ENCODE results near the gene SAFB2.

SAFB2 gene

DNA sequence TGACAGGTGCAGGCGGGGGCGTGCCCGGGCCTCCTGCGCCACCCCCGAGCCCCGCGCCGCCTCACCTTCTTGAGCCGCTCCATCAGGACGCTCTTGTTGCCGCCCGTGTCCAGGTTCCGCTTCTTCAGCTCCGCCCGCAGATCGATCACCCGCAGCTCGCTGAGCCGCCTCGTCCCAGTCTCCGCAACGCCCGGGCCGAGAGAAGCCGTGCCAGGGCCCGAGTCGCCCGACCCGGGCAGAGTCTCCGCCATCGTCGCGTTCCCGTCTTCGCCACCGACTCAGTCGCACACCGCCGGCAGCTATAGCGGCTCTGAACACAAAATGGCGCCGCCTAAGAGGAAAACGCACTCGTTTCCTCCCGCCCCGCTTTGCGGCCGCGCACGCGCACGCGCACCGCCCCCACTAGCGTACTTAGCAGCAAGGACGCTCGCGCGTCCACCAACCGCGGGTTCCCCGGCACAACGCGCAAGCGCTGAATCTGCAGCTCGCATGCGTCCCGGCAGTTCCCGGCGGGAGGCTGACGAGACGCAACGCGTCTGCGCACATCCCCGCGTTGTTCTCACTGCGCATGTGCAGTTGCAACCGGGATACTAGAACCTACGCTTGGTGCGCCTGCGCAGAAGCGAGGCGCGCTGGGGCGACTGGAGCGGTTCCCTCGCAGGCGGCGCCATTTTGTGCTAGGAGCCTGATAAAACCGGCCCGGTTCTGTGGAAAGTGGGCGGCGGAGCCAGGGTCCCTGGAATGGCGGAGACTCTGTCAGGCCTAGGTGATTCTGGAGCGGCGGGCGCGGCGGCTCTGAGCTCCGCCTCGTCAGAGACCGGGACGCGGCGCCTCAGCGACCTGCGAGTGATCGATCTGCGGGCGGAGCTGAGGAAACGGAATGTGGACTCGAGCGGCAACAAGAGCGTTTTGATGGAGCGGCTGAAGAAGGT is at the start of gene SAFB2, which contains the start of gene SAFB:
Gene SAFB2 (minus strand): TSS at position 312 of the 932 bp plus-strand sequence. CDS start 61 bp downstream, at position 251.
Gene SAFB (plus strand): TSS at position 619 of the 932 bp plus-strand sequence. CDS start 123 bp downstream, at position 742.
- H3K36me3 Mint-ChIP-seq (ENCODE audit: low read depth): peaks cover 94% of the 10 kb centered on the region

DNA sequence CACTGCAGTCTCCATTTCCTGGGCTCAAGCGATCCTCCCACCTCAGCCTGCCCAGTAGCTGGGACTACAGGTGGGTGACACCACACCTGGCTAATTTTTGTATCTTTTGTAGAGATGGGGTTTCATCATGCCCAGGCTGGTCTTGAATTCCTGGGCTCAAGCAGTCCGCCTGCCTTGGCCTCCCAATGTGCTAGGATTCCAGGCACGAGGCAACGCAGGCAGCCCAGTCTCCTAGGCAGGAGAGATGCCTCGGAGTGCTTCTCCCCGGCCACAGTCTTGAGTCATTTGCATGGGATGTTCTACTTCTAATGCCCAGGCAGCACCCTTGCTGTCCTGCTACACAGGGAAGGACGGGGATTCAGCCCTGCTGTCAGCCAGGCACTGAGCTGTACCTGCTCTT is 49.0 kb upstream of the SAFB2 start:
- Mint-ChIP-seq H3K27ac (peak overlapping the region; percentile 44), H3K4me3 (no peak overlapping the region), H3K36me3 (ENCODE audit: low read depth) (peaks cover 76% of the 10 kb centered on the region), H3K4me1 (ENCODE audit: low read depth) (no peaks in the 10 kb centered on the region), H3K27me3 (no peaks in the 10 kb centered on the region), H3K9me3 (no peaks in the 10 kb centered on the region)
- DNase-seq: no peak

More for the DNA sequence above, at the start of gene SAFB2, which contains the start of gene SAFB:
- peak within 1 kb of the TSS; percentile 100 for H3K4me3 Mint-ChIP-seq
- DNase-seq: peak; percentile 99
- peak within 1 kb of the TSS; percentile 100 for H3K27ac Mint-ChIP-seq
- no peaks in the 10 kb centered on the region for H3K9me3 Mint-ChIP-seq
- H3K4me1 Mint-ChIP-seq (ENCODE audit: low read depth): peaks cover 68% of the 10 kb centered on the region
- H3K27me3 Mint-ChIP-seq: no peaks in the 10 kb centered on the region

DNA sequence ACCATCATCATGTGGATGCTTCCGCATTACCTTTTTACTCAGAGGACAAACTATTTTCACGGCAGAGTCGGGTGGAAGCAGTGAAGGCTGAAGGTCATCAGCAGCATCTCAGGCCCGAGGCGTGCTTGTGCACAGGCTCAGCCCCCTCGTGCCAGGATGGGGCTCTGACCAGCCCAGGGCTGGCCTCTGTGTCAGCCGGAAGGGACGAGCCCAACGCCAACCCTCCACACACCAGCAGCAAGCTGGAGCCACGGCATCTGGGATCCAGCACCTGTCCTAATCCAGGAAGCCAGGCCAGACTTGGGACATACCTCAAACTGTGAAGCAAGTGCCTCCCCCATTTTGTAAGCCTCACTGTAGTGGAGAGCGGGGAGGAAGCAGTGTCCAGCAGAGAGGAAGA is 46.6 kb upstream of the SAFB2 start:
- no peaks in the 10 kb centered on the region for H3K27me3 Mint-ChIP-seq
- no peak for DNase-seq
- no peaks in the 10 kb centered on the region for H3K9me3 Mint-ChIP-seq
- H3K36me3 Mint-ChIP-seq (ENCODE audit: low read depth): peaks cover 90% of the 10 kb centered on the region
- peaks cover 9% of the 10 kb centered on the region for H3K4me1 Mint-ChIP-seq (ENCODE audit: low read depth)
- H3K27ac Mint-ChIP-seq: no peak overlapping the region
- H3K4me3 Mint-ChIP-seq: no peak overlapping the region

DNA sequence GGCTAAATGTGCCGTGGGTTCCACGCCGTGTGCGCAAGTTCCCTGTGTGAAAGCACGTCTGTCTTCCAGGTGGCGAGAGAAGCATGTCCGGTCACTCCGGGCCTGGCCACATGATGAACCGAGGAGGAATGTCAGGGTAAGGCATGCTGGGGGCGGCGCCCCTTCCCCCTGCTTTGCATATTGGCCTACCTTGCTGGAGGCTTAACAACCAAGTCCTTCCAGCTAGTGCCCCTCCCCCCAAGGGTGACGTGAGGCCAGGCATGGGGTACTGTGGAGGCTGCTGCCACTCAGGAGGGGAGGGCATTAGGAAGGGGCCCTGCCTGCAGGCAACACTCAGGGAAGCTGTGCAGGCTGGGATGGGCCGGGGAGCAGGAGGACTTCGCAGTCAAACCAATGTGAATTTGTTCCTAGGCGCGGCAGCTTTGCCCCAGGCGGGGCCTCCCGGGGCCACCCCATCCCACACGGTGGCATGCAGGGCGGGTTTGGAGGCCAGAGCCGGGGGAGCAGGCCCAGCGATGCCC is 45.2 kb upstream of the SAFB2 start:
- Mint-ChIP-seq H3K27ac (peak overlapping the region; percentile 38), H3K27me3 (no peaks in the 10 kb centered on the region), H3K4me3 (no peak overlapping the region), H3K36me3 (ENCODE audit: low read depth) (peaks cover 96% of the 10 kb centered on the region), H3K4me1 (ENCODE audit: low read depth) (peaks cover 9% of the 10 kb centered on the region), H3K9me3 (no peaks in the 10 kb centered on the region)
- no peak for DNase-seq

DNA sequence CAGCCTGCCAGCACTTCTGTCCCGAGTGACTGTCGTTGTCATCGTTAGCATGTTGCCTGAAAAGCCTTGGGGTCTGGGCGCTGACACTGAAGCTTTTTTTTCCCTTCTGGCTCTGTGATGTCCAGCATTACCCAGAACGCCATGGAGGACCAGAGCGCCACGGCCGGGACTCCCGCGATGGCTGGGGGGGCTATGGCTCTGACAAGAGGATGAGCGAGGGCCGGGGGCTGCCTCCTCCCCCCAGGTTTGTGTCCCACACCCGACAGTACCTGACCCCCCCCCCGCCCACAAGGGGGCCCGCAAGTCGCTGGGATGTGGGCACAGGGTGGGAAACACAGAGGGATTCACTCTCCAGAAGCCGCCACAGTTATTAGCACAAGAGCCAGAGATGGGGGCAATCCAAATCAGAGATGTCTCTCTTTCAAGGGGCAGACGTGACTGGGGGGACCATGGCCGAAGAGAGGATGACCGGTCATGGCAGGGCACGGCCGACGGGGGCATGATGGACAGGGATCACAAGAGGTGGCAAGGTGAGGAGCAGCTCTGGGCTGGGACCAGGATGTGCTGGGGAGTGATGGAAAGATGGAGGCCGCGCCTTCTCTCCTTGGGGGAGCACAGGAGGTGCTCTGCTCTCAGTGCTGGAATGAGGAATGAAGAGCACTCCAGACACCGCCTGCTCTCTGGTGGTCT is 44.5 kb upstream of the SAFB2 start:
- H3K36me3 Mint-ChIP-seq (ENCODE audit: low read depth): peaks cover 95% of the 10 kb centered on the region

DNA sequence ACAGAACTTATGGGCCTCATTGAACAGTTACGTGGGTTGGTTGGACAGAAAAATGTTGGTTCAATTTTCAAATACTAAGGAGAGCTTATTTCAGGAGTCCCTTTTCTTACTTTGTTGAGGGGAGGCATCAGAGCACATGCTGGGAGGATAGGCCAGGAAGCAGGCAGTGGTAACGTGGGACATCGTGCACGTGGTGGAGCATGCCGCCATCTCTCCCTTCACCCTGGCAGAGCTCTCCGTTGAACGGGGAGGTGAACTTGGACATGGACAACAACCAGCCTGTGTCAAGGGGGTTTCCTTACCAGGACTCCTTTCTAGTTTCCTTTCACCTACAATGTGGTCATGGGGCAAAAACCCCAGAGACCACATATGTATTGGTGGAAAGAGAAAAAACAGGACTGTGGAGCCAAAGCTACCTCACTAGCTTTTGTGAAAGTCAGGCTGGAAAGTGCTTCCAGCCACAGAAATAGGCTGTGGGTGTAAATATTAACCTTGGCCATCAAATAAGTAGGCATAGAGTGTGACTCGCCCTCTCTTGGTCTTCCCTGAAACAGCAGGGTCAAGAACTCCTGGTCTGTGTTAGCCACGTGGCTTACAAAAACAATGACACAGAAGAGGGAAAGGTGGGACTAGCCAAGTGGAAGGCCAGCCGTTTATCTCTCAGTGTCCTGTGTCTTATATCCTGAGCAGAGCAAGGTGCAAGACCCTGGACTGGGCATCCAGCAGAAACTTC is 43.4 kb upstream of the SAFB2 start:
- H3K9me3 Mint-ChIP-seq: no peaks in the 10 kb centered on the region
- no peaks in the 10 kb centered on the region for H3K27me3 Mint-ChIP-seq
- DNase-seq: no peak
- H3K4me1 Mint-ChIP-seq (ENCODE audit: low read depth): peaks cover 9% of the 10 kb centered on the region
- H3K4me3 Mint-ChIP-seq: no peak overlapping the region
- peaks cover 94% of the 10 kb centered on the region for H3K36me3 Mint-ChIP-seq (ENCODE audit: low read depth)
- H3K27ac Mint-ChIP-seq: peak overlapping the region; percentile 76

More for the DNA sequence above, 44.5 kb upstream of the SAFB2 start:
- Mint-ChIP-seq H3K27ac (peak overlapping the region; percentile 6), H3K9me3 (no peaks in the 10 kb centered on the region), H3K27me3 (no peaks in the 10 kb centered on the region), H3K4me1 (ENCODE audit: low read depth) (peaks cover 9% of the 10 kb centered on the region), H3K4me3 (no peak overlapping the region)
- no peak for DNase-seq

DNA sequence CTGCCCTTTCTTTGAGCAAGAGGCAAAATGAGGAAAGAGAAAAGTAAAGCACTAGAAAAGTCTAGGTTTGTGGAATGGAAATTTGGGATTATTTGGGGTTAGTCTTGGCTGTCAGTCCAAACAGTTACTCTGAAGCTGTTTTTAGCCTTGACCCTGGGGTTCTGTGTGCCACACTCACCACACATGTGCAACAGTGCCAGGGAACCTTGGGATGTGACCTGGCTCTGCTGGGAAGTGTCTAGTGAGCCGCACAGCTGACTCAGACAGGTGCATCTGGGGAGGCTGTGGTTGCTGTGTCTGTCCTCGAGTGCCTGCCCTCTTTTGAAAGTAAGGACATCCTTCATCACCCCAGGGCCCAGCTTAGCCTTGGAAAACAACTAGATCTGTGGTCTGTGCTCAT is 41.9 kb upstream of the SAFB2 start:
- peaks cover 9% of the 10 kb centered on the region for H3K4me1 Mint-ChIP-seq (ENCODE audit: low read depth)
- peaks cover 96% of the 10 kb centered on the region for H3K36me3 Mint-ChIP-seq (ENCODE audit: low read depth)
- H3K27ac Mint-ChIP-seq: peak overlapping the region; percentile 76

DNA sequence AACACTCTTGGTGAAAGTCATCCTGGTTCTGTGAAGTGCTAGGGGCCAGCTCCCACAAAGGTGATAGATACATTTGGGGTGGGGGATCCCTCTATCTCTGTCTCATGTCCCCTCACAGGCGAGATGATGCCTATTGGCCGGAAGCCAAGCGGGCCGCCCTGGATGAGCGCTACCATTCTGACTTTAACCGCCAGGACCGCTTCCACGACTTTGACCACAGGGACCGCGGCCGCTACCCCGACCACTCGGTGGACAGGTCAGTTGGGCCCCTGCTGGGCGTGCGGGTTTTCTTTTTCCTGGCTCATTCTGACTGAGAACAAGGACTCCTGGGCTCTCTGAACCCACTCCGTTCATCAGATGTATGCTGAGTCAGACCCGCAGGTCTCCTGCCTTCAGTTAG is 41.3 kb upstream of the SAFB2 start:
- Mint-ChIP-seq H3K27me3 (no peaks in the 10 kb centered on the region), H3K27ac (peak overlapping the region; percentile 76), H3K36me3 (ENCODE audit: low read depth) (peaks cover 96% of the 10 kb centered on the region), H3K4me3 (no peak overlapping the region), H3K9me3 (no peaks in the 10 kb centered on the region), H3K4me1 (ENCODE audit: low read depth) (peaks cover 9% of the 10 kb centered on the region)
- no peak for DNase-seq

More for the DNA sequence above, 41.9 kb upstream of the SAFB2 start:
- Mint-ChIP-seq H3K4me3 (no peak overlapping the region), H3K9me3 (no peaks in the 10 kb centered on the region), H3K27me3 (no peaks in the 10 kb centered on the region)
- no peak for DNase-seq

DNA sequence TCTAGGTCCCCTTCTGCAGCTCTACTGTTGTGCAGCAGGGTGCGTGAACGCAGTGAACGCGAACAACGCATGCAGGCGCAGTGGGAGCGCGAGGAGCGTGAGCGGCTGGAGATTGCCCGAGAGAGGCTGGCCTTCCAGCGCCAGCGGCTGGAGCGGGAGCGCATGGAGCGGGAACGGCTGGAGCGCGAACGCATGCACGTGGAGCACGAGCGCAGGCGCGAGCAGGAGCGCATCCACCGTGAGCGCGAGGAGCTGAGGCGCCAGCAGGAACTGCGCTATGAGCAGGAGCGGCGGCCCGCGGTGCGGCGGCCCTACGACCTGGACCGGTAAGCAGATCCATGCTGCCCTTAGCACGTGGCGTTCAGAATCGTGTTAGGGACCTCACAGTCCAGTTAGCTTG is 38.9 kb upstream of the SAFB2 start:
- Mint-ChIP-seq H3K36me3 (ENCODE audit: low read depth) (peaks cover 96% of the 10 kb centered on the region), H3K27me3 (no peaks in the 10 kb centered on the region), H3K27ac (peak overlapping the region; percentile 22), H3K4me1 (ENCODE audit: low read depth) (peaks cover 9% of the 10 kb centered on the region), H3K9me3 (no peaks in the 10 kb centered on the region), H3K4me3 (no peak overlapping the region)
- no peak for DNase-seq

DNA sequence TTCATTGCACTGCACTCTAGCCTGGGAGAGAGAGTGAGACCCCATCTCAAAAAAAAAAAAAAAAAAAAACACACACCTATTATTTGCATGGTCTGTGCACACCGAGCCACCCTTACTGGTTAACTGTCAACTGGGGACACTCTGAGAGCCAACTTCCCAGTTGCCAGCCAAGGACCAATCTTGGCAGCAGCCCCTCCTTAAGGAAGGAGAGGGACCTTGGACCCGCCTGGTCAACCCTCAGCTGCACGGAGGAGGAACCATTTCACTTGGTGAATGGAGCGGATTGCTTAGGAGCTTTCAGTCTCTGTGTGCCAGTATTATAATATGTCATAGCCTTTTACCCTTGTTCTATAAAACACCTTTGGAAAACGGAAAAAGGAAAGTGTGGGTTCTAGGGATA is 32.8 kb upstream of the SAFB2 start:
- Mint-ChIP-seq H3K4me3 (no peak overlapping the region), H3K36me3 (ENCODE audit: low read depth) (peaks cover 96% of the 10 kb centered on the region), H3K27ac (no peak overlapping the region), H3K4me1 (ENCODE audit: low read depth) (no peaks in the 10 kb centered on the region), H3K27me3 (no peaks in the 10 kb centered on the region), H3K9me3 (no peaks in the 10 kb centered on the region)
- DNase-seq: no peak

DNA sequence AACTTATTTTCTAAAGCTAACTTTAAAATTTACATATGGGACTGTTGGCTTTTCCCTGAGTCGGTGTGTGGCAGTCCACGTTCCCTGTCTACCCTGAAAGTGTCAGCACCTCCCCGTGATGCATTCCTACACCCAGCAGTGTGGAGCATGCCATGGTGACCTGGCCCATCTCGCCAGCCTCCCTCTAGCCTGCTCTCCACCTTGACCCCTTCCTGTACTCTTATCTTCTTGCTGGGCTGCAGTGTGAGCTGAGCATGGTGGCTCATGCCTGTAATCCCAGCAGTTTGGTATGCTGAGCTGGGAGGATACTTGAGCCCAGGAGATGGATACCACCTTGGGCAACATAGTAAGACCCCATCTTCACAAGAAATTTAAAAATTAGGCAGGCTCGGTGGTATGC is 32.4 kb upstream of the SAFB2 start:
- H3K36me3 Mint-ChIP-seq (ENCODE audit: low read depth): peaks cover 96% of the 10 kb centered on the region

DNA sequence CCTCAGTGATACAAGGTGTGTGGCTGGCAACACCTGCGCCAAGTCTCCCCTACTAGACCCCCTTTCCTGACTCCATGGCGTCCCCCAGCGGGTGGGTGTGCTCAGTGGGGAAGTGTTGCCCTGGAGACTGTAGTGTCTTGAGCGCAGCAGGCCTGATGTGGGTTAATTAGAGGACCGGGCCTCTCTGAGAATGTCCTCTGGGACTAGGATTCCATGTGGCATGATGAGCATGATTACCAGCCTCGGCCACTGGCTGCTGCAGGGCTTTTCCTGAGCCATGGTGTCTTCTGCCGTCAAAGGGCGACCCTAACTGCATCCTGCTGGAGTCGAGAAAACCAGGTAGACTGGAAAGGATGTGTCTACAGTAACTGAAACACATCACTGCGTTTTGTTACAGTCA is 29.7 kb upstream of the SAFB2 start:
- H3K4me3 Mint-ChIP-seq: no peak overlapping the region
- H3K4me1 Mint-ChIP-seq (ENCODE audit: low read depth): no peaks in the 10 kb centered on the region
- H3K27ac Mint-ChIP-seq: peak overlapping the region; percentile 37
- DNase-seq: no peak
- no peaks in the 10 kb centered on the region for H3K27me3 Mint-ChIP-seq
- peaks cover 90% of the 10 kb centered on the region for H3K36me3 Mint-ChIP-seq (ENCODE audit: low read depth)
- H3K9me3 Mint-ChIP-seq: no peaks in the 10 kb centered on the region

More for the DNA sequence above, 32.4 kb upstream of the SAFB2 start:
- Mint-ChIP-seq H3K4me3 (no peak overlapping the region), H3K27ac (no peak overlapping the region), H3K4me1 (ENCODE audit: low read depth) (no peaks in the 10 kb centered on the region), H3K9me3 (no peaks in the 10 kb centered on the region), H3K27me3 (no peaks in the 10 kb centered on the region)
- DNase-seq: no peak

DNA sequence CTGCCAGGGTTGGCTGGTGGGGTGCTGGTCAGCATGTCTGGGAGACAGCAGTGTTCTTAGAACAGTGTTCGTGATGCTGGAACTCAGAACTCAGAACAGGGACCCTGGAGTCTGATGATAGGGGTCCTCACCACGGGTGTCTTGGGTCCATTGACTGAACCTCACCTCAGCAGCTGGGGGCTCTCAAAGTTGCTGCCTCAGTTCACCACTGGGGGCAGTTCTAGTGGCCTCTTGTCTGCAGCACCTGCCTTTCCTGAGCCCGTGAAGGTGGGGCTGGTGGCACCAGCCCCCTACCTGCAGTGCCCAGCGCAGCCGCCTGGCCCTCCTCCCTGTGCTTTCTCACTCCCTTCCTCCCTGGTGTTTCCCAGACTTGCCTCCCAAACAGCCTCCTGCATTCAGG is 28.8 kb upstream of the SAFB2 start:
- Mint-ChIP-seq H3K27ac (no peak overlapping the region), H3K4me3 (no peak overlapping the region), H3K9me3 (no peaks in the 10 kb centered on the region), H3K36me3 (ENCODE audit: low read depth) (peaks cover 92% of the 10 kb centered on the region), H3K27me3 (no peaks in the 10 kb centered on the region), H3K4me1 (ENCODE audit: low read depth) (no peaks in the 10 kb centered on the region)
- no peak for DNase-seq

DNA sequence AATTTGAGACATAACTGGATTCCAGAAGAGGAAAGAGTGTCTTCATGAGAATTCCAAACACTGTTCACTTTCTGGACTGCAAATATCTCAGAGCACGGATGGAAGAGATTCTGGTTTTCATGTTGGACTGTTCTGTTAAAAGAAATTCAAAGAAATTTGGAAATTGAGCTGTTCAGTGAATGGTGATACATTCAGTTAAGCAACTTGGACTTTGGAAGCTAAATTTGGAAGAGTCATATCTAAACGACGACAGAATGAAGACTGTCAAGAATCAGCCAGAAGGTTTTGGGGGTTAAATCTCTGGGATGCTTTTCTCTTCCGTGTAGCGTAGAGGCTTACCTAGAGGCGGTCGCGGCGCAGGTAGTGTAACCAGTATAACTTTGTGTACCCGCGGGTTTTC is 25.9 kb upstream of the SAFB2 start:
- Mint-ChIP-seq H3K36me3 (ENCODE audit: low read depth) (peaks cover 94% of the 10 kb centered on the region), H3K9me3 (no peaks in the 10 kb centered on the region), H3K27ac (no peak overlapping the region), H3K4me1 (ENCODE audit: low read depth) (peaks cover 14% of the 10 kb centered on the region), H3K4me3 (no peak overlapping the region), H3K27me3 (no peaks in the 10 kb centered on the region)
- no peak for DNase-seq

All from activated T-cell treated with anti-CD3 and anti-CD28 coated beads, Interleukin-2, amount 50 U/mL, for 24 hours (primary cell).